Testis (tissue), 2 donors: ENCODE results near the gene ARSG.
"Not testable (repeated sequence)": the region's sequence is repeated elsewhere in the genome, so short reads cannot be mapped to it uniquely, and the experiment has no call there.

Source experiments
- CTCF ChIP-seq, 3 experiments: fragments of 450-650 bp in 2 of 3; fragments of 200-600 bp in 1 of 3; sonication (generic) in 1 of 3; IDR thresholded peaks; one replicate each; pipeline ENCODE4 v1.5.1; 2016 to 2019; ENCODE audit warnings: antibody characterized with exemption in 3 of 3, mild to moderate bottlenecking in 2 of 3, moderate library complexity in 1 of 3
- POLR2A ChIP-seq: fragments of 450-650 bp; IDR thresholded peaks from one replicate; pipeline ENCODE4 v1.6.1; 2017; ENCODE audit warnings: antibody characterized with exemption, mild to moderate bottlenecking, moderate library complexity

GRCh38 chr17:68262467-68262866 is 28.8 kb upstream of the ARSG start:
- TF ChIP-seq POLR2A; CTCF (IDR thresholded peaks at IDR 0.05): not testable (repeated sequence)
